ENCODE data around the gene CCDC88C.
"Not testable (repeated sequence)": the region's sequence is repeated elsewhere in the genome, so short reads cannot be mapped to it uniquely, and the experiment has no call there.

CCDC88C gene

GRCh38 chr14:91264151-91265150 is 153.2 kb downstream of the CCDC88C start:
- DNase-seq, result no peak

GRCh38 chr14:91263329-91263728 is 154.3 kb downstream of the CCDC88C start:
- no peak for DNase-seq

- DNase-seq, result no peak
Measured at GRCh38 chr14:91261986-91262549, 155.6 kb downstream of the CCDC88C start.

DNA sequence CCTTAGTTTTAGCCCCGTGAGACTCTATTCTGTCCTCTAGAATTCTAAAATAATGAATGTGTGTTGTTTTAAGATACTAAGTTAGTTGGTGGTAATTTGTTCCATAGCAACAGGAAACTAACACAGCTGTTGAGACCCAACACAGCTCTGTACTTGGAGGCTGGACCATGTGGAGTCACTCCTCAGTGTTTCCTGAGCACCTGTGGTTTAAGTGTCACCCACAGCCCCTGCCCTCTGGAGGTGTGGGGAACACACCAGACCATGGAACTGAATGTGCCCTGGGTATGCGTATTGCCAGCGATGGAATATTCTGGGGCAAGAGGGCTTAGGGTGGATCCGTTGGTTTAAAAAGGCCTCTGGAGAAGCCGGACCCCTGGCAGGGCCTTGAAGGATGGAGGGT is 156.5 kb downstream of the CCDC88C start:
- DNase-seq, result no peak

- DNase-seq, result no peak
Measured at GRCh38 chr14:91258876-91259275, 158.7 kb downstream of the CCDC88C start.

GRCh38 chr14:91258011-91258618 is 159.5 kb downstream of the CCDC88C start:
- DNase-seq, result no peak

DNA sequence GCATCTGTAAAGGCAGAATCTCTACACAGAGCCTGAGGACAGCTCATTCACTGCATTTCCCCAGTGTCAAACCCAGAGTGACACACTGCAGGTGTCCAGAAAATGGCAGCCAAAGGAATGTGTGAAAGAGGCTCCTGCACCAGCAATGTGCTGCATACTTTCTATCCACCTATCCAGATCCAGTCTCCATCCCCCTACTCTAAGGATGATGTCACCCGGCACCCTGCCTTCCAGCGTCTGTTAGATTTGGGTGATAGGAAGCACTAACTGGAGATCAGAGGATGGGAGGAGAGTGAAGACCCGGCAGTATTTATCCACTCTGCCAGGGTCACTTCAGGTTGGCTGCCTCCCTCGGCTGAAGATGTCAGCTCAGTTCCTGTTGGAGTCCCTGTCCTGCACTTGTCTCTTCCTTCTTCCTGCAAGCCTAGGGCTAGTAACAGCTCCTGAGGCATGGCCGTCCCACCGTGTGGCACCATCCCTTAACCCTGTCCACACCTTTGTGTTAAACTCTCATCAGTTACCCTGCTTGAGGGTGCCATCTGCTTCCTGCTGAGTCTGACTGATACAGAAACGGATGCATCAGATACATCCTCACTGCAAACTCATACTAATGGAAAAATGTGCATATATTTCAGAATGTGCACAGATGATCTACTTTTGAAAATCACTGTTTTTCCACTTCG is 160.2 kb downstream of the CCDC88C start:
- no peak for DNase-seq

DNA sequence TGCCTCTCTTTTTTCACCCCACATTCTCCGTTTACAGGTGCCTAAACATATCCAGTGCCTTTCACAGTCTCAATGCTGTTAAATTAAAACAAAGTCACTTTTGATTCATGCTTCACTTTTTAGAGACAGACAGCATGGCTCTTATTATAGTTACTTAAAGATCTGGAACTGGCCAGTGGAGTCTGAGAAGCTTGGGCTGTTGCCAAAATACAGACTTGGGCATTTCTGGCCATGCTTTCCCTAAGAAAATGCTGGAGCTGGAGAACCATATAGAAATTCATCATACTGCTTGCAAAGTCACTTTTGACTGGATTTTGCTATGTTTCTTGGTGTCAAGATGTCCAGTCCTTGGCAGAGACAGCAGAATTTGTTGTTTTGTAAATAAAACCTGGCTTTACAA is 161.0 kb downstream of the CCDC88C start:
- no peak for DNase-seq

DNA sequence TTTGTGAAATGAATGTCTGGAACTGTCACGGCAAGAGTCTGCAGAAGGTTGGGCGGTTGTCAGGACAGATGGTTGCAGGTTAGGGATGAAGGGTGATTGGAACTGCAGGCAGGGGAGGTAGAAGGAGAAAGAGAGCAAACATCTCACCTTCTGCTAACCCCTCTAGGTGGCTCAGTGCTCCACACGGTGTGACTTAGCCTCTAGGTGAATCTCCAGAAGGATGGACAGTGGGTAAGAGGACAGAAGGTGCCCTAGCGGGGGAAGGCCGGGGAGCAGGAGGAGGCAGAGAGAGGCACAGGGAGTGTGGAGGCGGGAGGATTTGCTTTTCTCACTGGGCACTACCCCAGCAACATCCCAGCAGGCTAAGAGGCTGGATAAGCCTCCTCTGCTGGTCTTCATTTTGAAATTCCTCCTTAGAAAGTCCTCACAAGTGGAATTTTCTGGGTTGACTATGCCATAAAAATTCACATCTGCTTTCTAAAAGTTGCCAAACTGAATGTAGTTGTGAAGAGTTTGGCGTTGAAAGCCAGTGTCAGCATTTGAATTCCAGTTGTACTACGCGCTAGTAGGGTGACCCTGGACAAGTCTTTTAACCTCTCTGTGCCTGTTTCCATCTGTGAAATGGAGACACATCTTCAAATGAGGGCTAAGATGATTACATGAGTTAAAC is 162.5 kb downstream of the CCDC88C start:
- DNase-seq, result no peak

GRCh38 chr14:91254461-91254860 is 163.2 kb downstream of the CCDC88C start:
- no peak for DNase-seq

- no peak for DNase-seq
Measured at GRCh38 chr14:91253795-91254323, 163.8 kb downstream of the CCDC88C start.

GRCh38 chr14:91252871-91253794 is 164.5 kb downstream of the CCDC88C start:
- peak; percentile 60 for DNase-seq

- no peak for DNase-seq
Measured at GRCh38 chr14:91250912-91251311, 166.7 kb downstream of the CCDC88C start.

- DNase-seq, result no peak
Measured at GRCh38 chr14:91249841-91250616, 167.6 kb downstream of the CCDC88C start.

- peak; percentile 60 for DNase-seq
Measured at GRCh38 chr14:91246051-91246852, 171.4 kb downstream of the CCDC88C start.

DNA sequence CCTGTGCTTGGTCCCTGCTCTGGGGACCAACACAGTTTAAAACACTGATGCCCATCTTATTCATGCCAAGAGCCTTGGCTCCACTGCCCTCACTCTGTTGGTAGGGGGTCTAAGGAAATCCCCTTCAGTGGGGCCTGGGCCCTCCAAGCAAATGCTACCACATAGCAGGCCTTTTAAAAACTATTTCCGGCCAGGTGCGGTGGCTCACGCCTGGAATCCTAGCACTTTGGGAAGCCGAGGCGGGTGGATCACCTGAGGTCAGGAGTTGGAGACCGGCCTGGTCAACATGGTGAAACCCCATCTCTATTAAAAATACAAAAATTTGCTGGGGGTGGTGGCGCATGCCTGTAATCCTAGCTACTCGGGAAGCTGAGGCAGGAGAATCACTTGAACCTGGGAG is 172.0 kb downstream of the CCDC88C start:
- DNase-seq, result not testable (repeated sequence)

DNA sequence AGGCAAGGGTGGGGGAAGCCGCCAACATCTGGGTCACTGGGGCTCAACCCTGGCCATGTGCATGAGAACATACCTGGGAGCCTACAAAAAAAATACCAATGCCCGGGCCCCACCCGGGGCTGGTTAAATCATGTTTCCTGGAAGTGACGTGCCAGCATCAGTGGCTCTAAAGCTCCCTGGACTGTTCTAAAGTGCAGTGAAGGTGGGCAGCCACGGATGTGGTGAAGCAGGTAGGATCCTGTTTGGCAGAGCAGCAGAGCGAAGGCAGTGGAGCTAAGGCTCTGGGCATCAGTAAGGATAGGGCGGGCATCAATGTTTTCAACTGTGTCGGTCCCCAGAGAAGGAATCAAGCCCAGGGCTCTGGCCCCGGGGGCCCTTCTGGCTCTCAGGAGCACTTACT is 172.6 kb downstream of the CCDC88C start:
- peak; percentile 61 for DNase-seq

- no peak for DNase-seq
Measured at GRCh38 chr14:91244501-91244901, 173.1 kb downstream of the CCDC88C start, which contains the start of gene GPR68. Gene GPR68 (minus strand): TSS chr14:91244704. CDS start chr14:91235050, 9,654 bp downstream.

GRCh38 chr14:91243074-91243471 is 174.5 kb downstream of the CCDC88C start:
- DNase-seq, result no peak

Measured in activated CD8-positive, alpha-beta memory T cell treated with anti-CD3 and anti-CD28 coated beads, Interleukin-2, amount 50 U/mL, for 4 hours (primary cell).